Mesenteric fat pad (tissue), 1 donor: ENCODE measurements around the gene DNAJC21. TPM values are rescaled to one million over a fixed set of nuclear protein-coding genes. Genes with fewer than 3 reads are reported as not detected.
"Not testable (repeated sequence)": the region's sequence is repeated elsewhere in the genome, so short reads cannot be mapped to it uniquely, and the experiment has no call there.

ENCODE experiments used
- DNase-seq: peaks from one replicate; pipeline ENCODE4 v3.0.0-alpha.2; 2020; ENCODE audit warnings: low spot score
- total RNA-seq: library from RNA; stranded (reverse); fragmentation: NEBNext Ultra II Directional; extraction: Animal tissue kit (Norgen Biotek cat#: 25700); gene quantifications from one replicate; pipeline ENCODE4 v1.2.1, GENCODE V29; 2021
- donor health status: DM: yes; HTN: yes; CAD: no.

Gene DNAJC21
- total RNA-seq, 1 donor from 2014 or later: 34.9 TPM

DNA sequence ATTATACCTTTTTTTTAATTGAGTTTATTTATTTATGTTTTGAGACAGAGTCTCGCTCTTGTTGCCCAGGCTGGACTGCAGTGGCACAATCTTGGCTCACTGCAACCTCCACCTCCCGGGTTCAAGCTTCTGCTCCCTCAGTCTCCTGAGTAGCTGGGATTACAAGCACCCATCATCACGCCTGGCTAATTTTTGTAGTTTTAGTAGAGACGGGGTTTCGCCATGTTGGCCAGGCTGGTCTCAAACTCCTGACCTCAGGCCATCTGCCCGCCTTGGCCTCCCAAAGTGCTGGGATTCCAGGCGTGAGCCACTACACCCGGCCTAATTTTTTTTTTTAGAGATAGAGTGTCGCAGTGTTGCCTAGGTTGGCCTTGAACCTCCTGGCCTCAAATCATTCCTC, 6.1 kb upstream of the DNAJC21 start:
- not testable (repeated sequence) for DNase-seq

- DNase-seq: no peak
Measured at GRCh38 chr5:34923694-34924461, 5.5 kb upstream of the DNAJC21 start.

DNA sequence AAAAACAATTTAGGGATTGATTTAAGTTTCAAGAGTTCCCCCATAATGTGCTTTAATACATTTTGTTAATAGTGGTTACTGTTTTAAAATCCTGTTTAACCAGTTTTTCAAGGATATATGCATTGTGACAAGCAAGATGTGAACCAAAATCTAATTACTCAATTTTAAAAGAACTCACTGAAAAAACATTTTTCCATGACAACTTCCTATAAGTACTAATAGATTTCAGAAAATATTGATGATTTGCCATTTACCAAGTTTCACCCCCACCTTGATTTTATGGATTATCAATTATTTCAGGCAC, 4.9 kb upstream of the DNAJC21 start:
- no peak for DNase-seq

DNA sequence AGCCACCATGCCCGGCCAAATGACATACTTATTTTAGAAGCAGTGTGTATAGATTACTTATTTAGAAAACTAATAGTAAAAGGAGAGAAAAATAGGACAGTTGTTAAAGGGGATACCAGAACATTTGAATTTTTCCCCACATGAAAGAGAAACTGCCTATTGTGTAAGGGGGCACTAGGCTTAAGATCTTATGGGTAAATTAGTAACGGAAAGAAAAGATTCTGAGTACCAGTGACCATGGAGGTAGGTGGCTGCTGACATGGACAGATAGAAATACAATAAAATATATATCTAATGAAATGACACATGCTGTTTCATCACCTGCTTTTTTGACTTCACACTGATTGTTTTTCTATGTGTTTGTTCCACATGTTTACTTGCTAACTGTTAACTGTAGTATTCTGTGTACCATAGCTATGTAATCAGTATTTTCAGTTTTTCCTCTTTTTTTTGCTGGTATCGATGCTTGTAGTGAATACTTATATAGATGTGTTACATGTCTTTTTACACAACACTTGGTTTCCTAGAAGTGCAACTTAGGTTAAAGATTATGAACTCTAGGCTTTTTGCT, 3.0 kb upstream of the DNAJC21 start:
- DNase-seq: no peak

DNA sequence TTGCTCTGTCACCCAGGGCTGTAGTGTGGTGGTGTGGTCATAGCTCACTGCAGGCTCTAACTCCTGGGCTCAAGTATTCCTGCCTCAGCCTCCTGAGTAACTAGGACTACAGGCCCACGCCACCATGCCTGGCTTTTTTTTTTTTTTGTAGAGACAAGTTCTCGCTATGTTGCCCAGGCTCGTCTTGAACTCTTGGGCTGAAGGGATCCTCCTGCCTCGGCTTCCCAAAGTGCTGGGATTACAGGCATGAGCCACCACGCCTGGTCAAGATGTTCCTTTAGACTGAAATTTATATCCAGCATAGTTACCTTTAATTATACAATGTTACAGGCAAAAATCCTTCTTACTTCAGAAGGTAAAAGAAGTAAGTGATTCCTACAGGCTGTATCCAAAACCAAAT, 1.6 kb upstream of the DNAJC21 start:
- DNase-seq: no peak

GRCh38 chr5:34928267-34928666, 1.1 kb upstream of the DNAJC21 start:
- DNase-seq: no peak

DNA sequence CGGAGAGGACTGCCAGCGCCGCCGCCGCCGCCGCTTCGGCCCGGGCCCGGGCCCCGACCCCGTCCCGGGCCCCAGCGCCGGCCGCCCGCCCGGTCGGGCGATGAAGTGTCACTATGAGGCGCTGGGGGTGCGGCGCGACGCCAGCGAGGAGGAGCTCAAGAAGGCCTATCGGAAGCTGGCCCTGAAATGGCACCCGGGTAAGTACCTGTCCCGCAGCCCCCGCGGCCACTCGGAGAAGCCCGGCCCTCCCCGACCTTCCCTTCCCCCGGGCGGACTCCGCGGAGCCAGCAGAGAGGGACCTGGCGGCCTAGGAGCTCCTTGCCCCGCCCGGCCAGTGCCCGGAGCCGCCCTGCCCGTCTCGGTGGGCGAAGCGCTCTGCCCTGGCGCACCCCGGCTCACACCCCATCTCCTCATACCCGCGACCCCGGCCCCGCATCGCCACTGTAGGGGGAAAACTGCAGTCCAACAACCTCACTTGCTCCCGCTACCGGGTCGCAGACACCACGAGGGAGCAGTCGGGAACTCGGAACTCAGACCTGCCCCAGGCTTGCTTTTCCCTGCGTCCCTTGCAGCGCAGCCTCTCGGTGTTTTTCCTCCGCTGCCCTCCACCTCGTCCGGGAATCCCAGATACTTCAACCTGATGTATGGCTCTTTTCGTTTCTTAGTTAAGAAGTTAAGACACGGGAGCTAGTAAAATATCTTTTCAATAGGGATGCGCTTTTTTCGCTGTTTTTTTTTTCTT, 532 bp downstream of the DNAJC21 start:
- peak; percentile 93 for DNase-seq

GRCh38 chr5:34930462-34930844, 1.1 kb downstream of the DNAJC21 start:
- DNase-seq: no peak

- DNase-seq: no peak
Measured at GRCh38 chr5:34930870-34931269, 1.5 kb downstream of the DNAJC21 start.

DNA sequence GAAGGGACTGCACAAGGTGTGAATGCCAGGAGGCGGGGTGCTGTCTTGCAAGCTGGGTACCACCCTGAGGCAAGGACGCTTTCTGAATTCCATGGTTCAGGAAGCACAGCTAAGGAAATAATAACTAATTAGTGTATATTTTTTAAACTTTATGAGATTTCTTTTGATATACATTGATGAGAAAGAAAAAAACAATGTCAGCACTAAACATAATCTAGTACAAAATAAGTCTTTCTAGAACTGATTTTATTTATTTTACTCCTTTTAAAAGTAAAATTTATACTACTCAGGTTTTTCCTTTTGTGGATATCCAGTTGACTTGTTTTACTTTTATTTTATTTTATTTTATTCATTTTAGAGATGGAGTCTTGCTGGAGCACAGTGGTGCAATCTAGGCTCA, 3.6 kb downstream of the DNAJC21 start:
- DNase-seq: no peak

GRCh38 chr5:34941936-34942335, 12.6 kb downstream of the DNAJC21 start:
- no peak for DNase-seq

DNA sequence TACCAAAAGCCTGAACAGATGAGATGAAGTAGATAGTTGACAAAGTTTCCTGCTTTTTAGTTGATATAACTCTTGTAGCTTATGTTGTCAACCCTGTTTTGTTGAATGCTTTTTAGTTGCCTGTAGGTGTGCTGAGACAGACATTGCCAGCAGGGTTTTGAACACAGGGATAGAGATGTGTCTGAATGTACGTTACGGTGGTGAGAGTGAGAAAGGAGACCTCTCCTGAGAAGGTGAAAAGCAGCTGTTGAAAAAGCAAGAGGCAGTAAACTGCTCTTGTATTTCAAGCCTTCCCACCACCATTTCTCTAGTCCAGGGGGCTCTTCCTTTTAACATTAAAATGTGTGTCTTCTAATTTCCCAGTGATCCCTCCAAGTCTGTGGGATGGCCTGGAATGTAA, 14.7 kb downstream of the DNAJC21 start:
- no peak for DNase-seq

- DNase-seq: no peak
Measured at GRCh38 chr5:34944460-34945047, 15.2 kb downstream of the DNAJC21 start.

GRCh38 chr5:34957321-34957720, 28.0 kb downstream of the DNAJC21 start:
- no peak for DNase-seq

GRCh38 chr5:34957857-34958690, 28.7 kb downstream of the DNAJC21 start:
- DNase-seq: no peak

DNA sequence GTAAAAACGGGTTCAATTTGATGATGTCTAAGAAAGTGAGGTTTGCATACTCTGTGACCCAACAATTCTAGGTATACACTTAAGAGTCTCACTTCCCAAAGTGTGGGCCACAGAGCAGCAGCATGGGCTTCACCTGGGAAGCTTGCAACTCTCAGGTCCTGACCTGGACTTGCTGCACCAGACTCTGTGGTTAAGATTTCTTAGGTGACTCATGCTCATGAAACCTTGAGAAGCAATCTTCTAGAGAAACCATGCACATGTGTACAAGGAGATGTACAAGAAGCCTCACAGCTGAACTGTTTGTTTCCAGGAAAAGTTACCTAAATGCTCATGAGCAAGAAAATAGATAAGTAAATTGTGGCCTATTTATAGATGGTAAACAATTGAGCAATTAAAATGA, 30.0 kb downstream of the DNAJC21 start:
- DNase-seq: no peak

GRCh38 chr5:34967540-34967939, 38.2 kb downstream of the DNAJC21 start:
- DNase-seq: no peak

DNA sequence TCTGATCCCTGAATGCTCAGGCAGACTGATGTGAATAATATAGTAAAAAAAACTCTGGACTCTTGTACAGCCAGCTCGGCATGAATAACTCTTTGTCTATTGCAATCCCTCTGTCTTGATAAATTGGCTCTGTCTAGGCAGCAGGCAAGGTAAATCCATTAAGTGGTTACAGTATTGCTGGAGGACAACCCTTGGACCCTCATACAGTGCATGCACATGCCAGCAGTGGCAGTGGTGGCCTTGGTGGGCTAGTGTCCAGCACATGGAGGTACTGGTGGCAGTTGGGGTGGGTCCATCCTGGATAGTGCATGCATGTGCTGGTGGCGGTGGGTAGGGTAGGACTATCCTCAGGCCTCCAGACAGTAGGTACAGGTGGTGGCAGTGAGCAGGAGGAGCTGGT, 38.9 kb downstream of the DNAJC21 start:
- no peak for DNase-seq

DNA sequence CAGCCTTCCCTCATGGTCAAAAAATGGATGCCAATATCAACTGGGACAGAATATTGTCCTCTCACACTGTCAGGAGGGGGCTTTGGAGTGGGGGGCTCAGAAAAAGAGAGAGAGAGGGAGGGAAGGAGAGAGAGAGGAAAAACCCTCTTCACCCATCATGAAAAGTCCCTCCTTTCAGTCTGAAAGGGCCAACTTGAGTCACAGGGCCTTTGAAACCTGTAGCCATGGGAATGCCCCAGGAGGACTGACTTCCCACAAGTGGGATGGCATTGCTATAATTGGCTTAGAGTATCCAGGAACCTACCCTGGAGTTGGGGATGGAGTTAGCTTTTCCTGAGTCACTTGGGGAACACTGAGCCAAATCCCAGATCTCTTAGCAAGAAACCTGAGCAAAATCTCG, 41.2 kb downstream of the DNAJC21 start:
- no peak for DNase-seq

GRCh38 chr5:34971655-34972054, 42.3 kb downstream of the DNAJC21 start:
- DNase-seq: not testable (repeated sequence)

- DNase-seq: no peak
Measured at GRCh38 chr5:34976347-34976746, 47.0 kb downstream of the DNAJC21 start.
